HK-2 (cell line): ENCODE measurements around the gene KIF4B.
"Not testable (repeated sequence)": the region's sequence is repeated elsewhere in the genome, so short reads cannot be mapped to it uniquely, and the experiment has no call there.

Source experiments
- DNase-seq: peaks from one replicate; pipeline ENCODE4 v3.0.0-alpha.2; 2018; ENCODE audit not compliant: unreplicated experiment

Gene KIF4B

DNA sequence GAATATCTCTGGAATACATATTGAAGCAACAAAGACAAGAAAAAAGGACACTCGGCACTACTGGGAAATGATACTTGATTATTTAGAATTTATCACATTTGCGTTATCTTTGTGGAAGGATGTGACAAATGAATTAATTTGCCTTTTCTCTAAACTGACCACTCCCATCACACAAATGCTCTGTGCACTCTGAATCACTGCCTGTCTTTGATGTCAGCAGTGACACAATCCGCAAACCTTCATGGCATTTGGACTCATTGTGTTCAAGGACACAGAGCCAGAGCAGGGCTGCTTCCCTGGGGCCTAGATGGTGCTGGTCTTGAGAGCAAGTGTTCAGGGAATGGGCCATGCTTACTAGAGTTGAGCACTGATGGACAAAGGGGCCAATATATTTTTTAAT lies 4.9 kb upstream of the KIF4B start:
- DNase-seq: no peak

DNA sequence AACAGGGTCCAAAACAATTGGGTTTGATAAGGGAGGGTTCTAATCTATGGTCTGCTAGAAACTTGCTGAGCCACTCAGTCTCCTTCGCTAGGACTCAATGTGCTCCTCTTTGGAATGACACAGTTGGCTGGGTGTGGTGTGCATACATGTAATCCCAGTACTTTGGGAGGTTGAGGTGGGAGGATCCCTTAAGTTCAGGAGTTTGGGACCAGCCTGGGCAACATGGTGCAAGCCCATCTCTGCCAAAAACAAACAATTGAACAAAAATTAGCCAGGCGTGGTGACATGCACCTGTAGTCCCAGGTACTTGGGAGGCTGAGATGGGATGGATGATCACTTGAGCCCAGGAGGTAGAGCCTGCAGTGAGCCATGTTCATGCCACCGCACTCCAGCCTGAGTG lies 2.7 kb upstream of the KIF4B start:
- DNase-seq: no peak

GRCh38 chr5:155015239-155015638 lies 1.7 kb downstream of the KIF4B start:
- DNase-seq: no peak

DNA sequence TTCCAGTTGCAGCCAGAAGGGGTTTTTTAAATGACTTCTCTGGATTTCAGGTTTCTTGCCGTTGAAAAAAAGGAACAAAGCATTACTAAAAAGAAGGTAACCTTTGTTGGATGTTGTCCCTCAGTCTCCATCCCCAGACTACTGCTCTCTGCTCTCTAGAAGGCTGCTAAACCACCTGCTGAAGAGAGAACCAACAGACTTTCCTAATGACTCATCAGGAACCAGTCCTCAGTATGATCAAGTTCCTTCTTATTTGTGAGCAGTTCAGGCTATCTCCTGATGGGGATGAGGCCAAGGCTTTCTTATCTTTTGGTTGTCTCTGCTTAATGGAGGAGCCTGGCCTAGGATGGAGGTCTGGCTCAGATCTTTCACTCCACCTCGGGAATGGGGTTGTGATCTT lies 4.1 kb downstream of the KIF4B start:
- no peak for DNase-seq

DNA sequence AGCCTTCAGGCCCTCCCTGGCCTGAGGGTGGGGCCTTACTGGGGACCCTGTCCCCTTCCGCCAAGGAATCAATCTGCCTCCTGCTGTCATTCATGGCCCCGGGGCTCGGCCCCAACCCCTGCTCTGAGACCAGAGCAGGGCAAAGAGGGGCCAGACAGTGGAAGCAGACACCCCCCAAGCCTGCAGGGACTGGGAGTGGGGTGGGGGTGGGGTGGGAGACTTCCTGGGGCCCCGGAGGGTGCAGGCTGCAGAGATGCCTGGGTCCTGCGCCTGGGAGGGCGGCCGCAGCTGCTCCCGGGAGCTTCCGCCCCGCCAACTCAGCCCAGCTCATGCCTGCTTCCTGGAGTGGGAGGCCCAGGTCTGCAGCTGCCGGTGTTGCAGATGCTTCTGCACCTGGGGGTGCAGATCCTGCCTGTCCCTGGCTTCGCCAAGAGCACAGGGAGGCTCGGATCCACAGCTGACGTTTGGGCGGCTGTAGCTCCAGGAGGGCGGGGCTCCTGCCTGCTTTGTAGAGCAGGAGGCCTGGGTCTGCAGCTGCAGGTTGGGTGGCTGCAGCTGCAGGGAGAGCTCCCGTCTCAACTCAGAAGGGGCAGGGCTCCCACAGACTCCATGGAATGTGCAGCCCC lies 6.2 kb downstream of the KIF4B start:
- DNase-seq: no peak

DNA sequence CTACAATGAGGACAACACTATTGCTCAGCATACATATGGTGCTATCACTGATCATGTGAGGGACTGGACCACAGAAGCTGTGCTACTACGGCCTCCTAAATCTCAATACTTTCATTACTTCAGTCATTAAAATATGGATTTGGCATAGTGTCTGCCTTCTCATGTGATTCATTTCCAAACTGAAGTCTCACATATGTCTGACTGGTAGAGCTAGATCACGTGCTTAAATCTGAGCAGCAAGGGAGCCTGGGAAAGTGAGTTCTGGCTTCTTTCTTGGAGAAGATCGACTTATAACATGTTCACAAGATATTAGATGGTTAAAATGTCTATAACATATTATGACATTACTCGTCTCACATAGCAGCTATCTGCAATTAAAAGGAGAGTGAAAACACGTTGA lies 8.3 kb downstream of the KIF4B start:
- DNase-seq: no peak

DNA sequence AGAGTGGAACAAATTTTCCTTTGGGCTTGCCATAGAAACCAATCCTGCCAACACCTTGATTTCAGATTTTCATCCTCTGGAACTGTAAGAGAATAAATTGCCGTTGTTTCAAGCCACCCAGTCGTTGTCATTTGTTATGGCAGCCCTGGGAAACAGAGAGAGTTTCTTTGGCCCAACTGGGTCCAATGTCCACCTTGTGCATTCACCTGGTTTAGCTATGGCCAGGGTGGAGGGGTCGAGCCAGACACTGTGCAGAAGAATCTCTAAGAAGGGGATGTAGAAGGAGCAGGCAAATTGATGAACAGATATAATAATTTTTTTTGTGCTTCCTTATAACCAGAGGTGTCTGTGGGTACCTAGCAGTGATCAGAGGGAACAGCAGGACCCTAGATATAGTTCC lies 9.8 kb downstream of the KIF4B start:
- DNase-seq: no peak

DNA sequence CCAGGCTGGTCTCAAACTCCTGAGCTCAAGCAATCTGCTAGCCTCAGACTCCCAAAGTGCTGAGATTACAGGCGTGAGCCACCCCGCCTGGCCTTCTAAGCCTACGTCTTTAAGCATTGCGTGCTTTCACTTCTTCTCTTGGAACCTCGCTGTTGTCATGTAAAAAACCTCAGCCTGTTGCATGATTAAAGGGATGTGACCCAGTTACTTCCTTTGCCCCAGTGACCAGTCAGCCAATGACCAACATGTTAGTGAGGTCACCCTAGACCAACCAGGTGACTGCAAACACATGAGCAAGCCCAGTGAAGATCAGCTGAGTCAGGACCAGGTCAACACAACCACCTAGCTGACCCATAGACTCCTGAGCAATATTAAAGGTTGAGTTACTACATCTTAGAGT lies 10.5 kb downstream of the KIF4B start:
- peak; percentile 11 for DNase-seq

DNA sequence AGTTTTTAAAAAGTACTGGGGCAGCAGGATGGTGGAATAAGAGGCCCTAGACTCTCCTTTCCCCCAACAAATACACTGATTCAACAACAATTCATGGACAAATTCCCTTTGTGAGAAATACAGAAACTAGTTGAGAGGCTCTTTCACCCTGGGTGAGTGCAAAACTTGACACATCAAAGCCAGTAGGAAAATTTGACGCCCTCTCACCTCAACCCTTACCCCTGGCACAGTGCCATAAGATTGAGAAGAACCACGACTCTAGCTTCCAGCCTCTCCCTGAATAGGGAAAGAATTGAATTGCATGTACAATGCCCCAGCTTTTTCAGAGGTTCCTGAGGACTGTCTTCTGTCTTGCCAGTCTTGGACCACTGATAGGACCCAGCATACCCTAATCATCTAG lies 12.3 kb downstream of the KIF4B start:
- DNase-seq: no peak

GRCh38 chr5:155027993-155028629 lies 14.6 kb downstream of the KIF4B start:
- DNase-seq: no peak

- DNase-seq: no peak
Observed at GRCh38 chr5:155029240-155029639, 15.7 kb downstream of the KIF4B start.

- not testable (repeated sequence) for DNase-seq
Observed at GRCh38 chr5:155034145-155034744, 20.7 kb downstream of the KIF4B start.

DNA sequence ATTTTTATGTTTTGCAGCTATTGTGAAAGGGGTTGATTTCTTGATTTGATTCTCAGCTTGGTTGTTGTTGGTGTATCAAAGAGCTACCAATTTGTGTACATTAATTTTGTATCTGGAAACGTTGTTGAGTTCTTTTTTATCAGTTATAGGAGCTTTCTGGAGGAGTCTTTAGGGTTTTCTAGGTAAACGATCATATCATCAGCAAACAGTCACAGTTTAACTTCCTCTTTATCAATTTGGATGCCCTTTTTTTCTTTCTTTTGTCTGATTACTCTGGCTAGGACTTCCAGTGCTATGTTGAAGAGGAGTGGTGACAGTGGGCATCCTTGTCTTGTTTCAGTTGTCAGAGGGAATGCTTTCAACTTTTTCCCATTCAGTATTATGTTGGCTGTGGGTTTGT lies 21.5 kb downstream of the KIF4B start:
- DNase-seq: not testable (repeated sequence)

DNA sequence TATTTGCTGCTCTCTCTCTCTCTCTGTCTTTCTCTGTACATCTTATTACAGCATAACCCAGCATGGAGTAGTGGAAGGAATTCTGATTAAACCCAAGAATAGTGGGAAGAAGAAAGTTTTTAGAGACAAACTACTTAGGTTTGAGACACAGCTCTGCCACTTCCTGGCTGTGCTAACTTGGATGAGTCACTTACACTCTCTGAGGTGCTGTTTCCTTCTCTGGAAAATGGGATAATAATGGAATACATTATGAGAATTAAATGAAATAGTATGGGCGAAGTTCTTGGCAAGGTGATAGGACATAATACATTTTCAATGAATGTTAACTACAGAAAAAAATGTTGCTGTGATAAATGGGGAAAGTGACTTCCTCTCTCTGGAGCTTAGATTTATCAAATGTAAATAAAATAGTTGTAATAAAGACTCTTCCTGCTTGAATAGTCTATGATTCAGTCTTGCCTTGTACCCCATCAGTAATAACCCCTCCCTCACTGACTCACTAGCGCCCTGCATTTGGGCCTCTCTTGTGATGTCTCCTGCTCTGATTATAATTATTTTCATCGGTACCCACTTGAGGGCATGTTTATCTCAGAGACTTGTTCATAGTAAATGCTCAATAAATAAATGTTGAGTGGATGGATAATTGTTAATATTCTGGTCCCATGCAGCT lies 27.6 kb downstream of the KIF4B start:
- no peak for DNase-seq

DNA sequence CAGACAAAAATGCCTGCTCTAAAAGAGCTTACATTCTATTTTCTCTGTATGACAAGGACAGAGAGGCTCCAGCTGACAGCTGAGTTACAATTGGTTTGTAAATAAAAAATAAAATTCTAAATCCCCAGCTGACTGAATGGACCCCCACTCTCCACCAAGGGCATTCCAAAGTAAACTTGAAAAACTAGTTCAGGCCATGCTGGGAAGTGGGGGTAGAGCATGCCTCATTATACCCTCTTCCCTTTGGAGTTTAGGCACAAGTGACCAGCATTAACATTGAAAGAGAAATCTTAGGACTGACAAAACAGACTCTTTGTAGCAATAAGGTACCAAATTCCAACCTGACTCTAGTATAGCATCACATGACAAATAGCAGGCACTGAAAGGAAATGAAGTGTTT lies 31.0 kb downstream of the KIF4B start:
- no peak for DNase-seq

DNA sequence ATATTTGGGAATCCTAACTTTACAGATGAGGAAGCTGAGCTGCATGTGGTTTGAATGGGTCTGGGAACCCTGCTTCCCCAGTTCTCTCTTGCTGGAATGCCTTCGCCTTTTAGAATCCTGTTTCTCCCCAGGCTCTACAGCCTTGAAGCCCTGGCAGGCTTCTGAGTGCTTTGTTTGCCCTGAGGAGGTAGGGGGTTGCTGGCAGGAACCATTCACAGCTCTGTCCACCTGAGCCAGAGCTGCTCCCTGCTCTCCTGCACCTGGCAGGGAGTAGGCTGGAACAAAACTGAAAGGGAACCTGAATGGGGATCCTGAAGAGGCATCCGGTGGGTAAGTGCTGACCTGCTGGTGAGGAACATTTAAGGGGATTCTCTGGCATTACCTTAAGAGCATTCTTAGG lies 33.0 kb downstream of the KIF4B start:
- DNase-seq: no peak

- DNase-seq: no peak
Observed at GRCh38 chr5:155047818-155048217, 34.3 kb downstream of the KIF4B start.

DNA sequence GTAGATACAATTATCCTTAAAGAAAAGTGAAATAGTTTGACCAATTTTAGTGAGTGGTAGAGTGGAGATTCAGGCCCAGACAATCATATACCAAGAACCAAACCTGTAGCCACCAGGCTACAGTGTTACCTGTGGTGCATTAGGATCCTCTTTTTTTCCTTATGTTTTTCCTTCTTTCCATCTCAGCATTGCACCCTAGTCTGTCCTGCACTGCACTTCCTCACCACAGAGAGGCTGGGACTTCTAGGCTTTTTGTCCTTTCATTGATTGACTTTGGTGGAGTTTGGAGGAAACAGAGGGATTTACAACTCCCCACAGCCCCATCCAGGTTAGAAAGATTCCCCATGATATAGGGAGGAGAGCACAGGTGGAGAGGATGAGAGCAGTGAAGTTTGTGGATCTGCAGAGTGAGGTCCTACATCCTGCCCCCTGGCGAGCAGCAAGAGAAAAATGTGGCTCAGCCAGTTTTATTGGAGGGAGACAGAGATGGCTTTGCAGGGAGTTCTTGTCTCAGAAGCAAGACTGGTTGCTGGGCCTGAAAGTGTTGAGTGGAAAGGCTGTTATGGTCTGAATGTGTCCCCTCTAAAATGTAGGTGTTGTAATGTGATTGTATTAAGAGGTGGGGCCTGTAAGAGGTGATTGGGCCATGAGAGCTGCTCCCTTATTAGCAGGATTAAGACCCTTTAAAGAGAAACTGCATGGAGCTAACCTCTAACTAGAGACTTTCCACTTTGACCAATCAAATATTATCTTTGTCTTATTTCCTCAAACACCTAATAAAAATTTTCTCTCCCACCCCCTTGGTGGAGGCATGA lies 36.2 kb downstream of the KIF4B start:
- DNase-seq: no peak

DNA sequence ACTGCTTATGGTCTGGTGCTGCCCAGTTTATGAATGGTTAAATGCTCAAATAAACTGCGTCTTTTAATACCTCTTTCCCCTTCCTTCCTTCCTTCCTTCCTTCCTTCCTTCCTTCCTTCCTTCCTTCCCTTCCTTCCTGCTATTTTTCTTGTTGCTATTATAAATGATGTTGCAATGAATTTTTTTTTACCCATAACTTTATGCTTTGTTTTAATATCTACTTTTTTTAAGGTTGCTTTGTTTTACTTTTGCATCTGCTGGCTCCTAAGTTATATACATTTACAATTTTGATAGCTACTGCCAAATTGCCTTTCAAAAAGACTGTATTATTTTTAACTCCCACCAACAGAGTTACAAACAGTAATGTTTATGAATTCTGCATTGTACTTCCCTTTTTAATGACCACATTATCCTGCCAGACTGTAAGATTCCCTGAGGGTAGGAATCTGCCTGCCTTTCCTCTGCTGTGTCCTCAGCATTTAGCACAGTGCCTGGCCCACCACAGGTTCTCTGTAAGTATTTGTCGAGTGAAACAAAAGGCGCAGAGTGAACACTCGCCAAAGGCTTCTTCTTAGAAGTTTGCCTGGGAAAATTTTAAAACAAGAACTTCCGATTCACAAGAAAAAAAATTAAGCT lies 36.9 kb downstream of the KIF4B start:
- DNase-seq: no peak

- DNase-seq: no peak
Observed at GRCh38 chr5:155052532-155052931, 39.0 kb downstream of the KIF4B start.

DNA sequence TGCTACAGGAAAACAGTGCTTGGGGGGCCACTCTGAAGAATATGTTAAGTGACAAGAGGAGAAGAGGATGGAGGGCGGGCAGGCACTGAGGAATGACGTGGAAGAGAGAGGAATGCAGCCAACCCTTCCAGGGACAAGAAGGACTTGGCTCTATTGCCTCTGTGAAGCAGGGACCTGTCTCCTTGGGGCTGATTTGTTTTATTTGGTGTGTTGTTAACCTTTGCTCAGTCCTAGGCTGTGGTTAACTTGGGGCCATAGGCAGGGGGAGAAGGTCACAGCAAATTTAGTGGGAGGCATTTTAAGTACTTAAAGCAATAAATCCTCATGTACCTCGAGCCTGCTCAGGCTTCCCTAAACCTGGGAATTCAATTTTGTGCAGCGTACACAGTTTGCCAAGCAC lies 39.9 kb downstream of the KIF4B start:
- no peak for DNase-seq
